HG03354 (cell line): ENCODE results near the gene NOL4L.

ENCODE experiments used
- ATAC-seq: cut with Tn5 transposase; IDR thresholded peaks from one replicate; pipeline ENCODE4 v1.9.1; 2021; ENCODE audit warnings: mild to moderate bottlenecking; ENCODE audit not compliant: unreplicated experiment, poor library complexity, severe bottlenecking

NOL4L gene

GRCh38 chr20:32442630-32443373 lies 142.3 kb downstream of the NOL4L start:
- ATAC-seq = no peak

GRCh38 chr20:32441638-32442037 lies 143.5 kb downstream of the NOL4L start:
- no peak for ATAC-seq

DNA sequence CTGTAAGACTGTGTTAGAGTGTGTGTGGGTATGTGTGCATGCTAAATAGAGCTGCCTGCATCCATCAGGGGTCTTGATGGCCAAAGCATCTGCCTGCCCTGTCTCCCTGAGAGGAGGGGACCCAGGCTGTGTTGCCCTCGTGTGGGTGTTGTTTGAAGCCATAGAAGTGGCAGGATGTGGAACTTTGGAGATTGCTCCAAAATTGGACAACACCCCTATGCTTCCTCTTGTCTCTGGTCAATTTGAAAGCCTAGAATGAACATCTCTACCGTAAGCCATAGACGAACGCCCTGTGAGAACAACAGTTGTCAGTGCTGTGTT lies 144.4 kb downstream of the NOL4L start:
- ATAC-seq = no peak

GRCh38 chr20:32440069-32440757 lies 144.9 kb downstream of the NOL4L start:
- no peak for ATAC-seq

DNA sequence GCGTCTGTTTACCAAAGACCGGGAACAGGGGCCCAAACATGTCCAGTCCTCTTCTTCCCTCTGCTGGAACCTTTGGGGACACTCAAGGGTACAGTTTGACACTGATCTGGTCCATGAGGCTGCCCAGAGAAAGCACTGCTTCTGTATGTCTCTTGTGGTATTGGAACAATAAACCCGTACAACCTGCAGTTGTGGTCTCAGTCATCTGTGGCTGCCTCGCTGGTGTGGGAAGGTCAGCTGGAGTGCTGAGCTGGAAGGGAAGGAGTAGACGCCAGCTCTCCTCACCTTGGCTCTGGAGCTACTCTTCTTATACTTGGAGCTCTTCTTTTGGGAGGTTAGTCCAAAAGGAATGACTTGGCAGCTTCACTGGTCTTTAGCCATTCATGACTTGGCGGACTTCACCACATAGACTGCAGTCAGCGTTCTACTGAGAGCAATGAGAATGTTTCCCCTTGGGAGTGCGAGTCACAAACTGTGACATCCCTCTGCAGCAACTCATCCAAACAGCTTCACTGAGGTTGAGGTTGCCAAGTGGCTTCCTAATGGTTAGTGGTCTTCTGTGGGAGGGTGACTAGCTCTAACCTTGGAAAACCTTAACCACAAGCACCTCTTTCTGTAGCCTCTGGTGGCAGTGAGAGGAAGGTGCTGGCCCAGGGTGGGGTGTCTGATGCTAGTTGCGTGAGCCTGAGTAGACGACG lies 145.9 kb downstream of the NOL4L start:
- ATAC-seq = no peak

DNA sequence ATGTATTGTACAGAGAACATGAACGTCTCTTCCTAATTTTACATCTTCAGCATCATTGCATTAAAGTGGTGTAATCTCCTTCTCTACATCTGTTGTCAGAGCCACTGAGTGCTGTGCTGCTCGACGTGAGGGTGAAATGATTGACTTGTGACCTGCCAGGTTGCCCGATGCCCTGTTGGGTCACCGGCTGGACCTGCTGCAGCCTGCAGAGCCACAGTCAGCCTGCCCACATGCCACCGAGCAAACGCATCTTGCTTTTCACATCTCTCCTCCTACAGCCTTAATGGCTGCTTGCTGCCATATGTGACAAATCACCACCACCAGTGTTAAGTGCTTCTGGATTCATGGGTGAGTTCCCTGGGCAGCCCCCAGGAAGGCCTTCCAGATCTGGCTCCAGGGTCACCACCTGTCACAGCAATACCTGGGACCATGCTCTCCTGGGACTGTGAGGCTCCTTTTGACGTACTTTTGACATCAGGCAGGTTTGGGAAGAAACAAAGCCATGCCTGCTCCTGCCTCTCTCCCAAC lies 146.7 kb downstream of the NOL4L start:
- no peak for ATAC-seq

DNA sequence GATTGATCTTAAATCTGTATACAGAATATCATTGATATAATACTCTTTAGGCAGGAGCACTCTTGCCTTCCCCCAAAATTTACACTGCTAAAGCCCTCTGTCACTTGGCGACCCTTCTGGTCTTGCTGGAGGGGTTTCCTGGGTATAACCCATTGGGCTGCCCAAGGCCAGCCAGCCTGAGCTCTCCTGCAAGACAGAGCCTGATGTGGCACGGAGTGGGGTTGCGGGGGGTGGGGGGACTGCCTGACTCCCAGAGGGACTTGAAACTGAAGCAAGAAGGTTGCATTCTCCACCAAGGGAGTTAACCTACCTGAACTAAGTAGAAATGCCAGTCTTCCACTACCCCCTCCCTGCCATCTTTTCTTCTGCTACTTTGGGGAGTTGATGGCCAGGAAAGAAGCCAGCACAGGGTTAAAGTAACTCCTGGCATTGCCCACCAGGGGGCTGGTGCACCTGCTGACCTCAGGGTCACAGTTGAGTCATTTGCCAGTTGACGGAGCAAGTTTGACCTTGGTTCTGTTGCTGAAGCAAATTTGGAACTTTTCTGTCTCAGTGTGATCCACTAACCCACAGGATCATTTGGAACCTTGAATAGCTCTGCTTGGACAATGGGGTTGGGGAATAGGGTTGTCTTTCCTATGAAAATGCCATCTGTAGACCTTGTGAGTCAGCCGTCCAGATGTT lies 147.6 kb downstream of the NOL4L start:
- ATAC-seq = no peak

DNA sequence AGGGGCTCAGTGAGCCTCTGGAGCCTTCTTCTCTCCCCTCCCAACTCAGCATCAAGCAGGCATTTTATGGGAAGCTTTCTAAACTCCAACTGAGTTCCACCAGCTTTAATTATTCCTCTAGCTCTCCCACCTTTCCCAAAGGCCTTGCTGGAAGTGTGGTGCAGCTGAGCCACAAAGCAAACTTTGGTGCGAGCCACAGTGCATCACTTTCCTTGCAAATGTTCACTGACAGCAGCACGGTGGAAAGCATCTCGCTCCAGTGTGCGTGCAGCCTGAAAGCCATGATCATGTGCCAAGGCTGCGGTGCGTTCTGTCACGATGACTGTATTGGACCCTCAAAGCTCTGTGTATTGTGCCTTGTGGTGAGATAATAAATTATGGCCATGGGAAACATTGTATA lies 148.2 kb downstream of the NOL4L start:
- no peak for ATAC-seq

GRCh38 chr20:32436142-32436861 lies 148.8 kb downstream of the NOL4L start:
- ATAC-seq = no peak

- no peak for ATAC-seq
Measured at GRCh38 chr20:32435449-32436107, 149.6 kb downstream of the NOL4L start.

- no peak for ATAC-seq
Measured at GRCh38 chr20:32434434-32434833, 150.7 kb downstream of the NOL4L start.

GRCh38 chr20:32433311-32434021 lies 151.7 kb downstream of the NOL4L start:
- no peak for ATAC-seq

- ATAC-seq = no peak
Measured at GRCh38 chr20:32432277-32432676, 152.9 kb downstream of the NOL4L start.

DNA sequence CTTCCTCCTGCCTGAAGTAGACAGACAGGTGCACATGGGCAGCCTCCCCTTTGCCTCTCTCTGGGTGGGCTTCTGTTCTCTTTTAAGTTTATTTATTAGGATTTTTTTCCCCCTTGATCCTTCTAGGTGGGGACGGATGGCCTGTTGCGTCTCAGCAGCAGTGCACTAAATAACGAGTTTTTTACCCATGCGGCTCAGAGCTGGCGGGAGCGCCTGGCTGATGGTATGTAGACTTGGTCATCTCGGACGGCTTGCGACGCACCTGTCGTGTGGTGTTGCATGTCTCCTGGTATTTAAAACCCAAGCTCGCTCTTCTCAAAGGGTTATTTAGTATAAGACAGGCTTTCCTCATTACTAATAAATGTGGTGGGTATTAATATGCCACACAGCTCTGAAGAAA lies 153.7 kb downstream of the NOL4L start:
- no peak for ATAC-seq

DNA sequence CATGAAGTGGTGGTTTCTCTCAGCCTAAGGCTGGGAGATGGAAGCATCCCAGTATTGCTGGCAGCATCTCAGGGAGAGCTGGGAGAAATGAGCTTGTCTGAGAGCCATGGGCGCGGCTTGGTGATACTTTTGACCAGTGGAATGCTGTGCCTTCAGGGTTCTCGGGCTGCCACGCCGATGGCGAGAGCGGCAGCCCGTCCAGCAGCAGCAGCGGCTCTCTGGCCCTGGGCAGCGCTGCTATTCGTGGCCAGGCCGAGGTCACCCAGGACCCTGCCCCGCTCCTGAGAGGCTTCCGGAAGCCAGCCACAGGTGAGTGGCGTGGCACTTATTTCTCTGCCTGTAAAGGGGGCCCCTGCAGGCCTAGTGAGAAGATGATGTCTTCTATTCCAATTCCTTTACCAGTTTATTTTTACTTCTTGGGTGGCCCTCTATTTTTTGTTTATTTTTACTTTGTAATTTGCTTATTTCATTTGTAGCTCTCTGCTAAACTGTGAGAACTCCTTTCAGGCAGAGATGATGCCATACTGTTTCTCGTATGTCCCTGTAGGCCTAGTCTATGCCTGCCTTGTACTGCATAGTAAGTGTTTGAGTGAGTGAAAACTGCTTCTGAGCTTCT lies 155.3 kb downstream of the NOL4L start:
- no peak for ATAC-seq

DNA sequence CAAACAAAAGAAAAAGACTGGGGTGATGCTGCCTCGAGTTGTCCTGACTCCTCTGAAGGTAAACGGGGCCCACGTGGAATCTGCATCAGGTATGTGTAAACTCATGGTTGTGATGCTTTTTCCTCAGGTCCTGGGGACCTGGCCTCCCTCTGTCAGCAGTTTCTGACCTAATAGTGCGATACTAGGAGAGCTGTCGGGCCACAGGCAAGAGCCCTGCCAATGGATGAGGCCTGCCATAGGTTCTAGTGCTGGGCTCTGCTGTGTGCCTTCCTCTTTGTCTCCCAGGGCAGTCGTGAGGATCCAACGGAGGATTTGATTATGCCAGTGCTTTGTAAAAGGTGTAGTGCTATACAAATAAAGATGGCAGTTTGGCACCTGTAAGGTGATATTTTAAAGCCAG lies 155.8 kb downstream of the NOL4L start:
- ATAC-seq = no peak

GRCh38 chr20:32427996-32428395 lies 157.1 kb downstream of the NOL4L start:
- ATAC-seq = no peak

DNA sequence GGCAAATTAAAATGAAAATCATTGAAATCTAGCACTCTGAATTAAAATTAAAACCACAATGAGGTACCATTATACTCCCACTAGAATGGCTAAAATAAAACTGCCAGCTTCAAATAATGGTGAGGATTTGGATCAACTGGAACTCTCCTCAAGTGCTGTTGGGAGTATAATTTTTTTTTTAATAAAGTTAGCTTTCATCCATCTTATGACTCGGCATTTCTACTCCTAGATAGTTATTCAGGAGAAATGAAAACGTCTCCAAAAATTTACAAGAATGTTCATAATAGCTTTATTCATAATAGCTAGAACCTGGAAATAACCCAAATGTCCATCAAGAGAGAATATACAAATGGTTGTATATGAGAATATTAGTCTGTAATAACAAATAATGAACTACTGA lies 163.8 kb downstream of the NOL4L start:
- no peak for ATAC-seq
